Measurements from ENCODE around the gene GAS2L2. TPM values are rescaled to one million over a fixed set of nuclear protein-coding genes. Genes with fewer than 3 reads are reported as not detected.

GAS2L2 gene
- total RNA-seq, 1 experiment from 2014 or later: 0.15 TPM

DNA sequence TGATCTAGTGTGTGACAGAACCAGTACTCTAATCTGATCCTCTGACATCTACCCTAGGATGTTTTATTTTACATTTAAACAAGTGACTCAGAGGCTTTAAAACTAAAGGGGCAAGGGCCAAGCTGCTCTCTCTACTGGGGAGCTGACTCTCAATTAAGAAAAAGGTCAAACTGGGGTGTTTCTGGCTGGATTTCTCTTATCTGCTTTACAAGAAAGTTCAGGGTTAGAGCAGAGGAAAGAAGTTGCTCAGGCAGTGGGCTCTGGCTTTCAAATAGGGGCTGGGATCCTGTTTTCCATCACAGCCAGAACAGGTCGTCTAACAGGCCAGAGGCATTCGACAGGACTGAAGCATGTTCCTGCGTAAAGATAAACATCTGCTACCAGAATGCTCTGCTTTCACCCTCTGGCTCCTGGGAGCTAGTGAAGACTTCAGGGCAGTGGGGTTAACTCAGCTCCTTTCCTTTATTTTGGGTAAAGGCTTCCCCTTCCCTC is 33.9 kb upstream of the GAS2L2 start (continued):
- TF ChIP-seq, protein P1, sequence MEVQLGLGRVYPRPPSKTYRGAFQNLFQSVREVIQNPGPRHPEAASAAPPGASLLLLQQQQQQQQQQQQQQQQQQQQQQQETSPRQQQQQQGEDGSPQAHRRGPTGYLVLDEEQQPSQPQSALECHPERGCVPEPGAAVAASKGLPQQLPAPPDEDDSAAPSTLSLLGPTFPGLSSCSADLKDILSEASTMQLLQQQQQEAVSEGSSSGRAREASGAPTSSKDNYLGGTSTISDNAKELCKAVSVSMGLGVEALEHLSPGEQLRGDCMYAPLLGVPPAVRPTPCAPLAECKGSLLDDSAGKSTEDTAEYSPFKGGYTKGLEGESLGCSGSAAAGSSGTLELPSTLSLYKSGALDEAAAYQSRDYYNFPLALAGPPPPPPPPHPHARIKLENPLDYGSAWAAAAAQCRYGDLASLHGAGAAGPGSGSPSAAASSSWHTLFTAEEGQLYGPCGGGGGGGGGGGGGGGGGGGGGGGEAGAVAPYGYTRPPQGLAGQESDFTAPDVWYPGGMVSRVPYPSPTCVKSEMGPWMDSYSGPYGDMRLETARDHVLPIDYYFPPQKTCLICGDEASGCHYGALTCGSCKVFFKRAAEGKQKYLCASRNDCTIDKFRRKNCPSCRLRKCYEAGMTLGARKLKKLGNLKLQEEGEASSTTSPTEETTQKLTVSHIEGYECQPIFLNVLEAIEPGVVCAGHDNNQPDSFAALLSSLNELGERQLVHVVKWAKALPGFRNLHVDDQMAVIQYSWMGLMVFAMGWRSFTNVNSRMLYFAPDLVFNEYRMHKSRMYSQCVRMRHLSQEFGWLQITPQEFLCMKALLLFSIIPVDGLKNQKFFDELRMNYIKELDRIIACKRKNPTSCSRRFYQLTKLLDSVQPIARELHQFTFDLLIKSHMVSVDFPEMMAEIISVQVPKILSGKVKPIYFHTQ (CRISPR knock-in tag; IDR thresholded peaks at IDR 0.05): no peak
- TF ChIP-seq, protein P2, sequence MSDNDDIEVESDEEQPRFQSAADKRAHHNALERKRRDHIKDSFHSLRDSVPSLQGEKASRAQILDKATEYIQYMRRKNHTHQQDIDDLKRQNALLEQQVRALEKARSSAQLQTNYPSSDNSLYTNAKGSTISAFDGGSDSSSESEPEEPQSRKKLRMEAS (CRISPR knock-in tag; IDR thresholded peaks at IDR 0.05): no peak
- no peak for TF ChIP-seq GTF2I (CRISPR knock-in tag; conservative IDR thresholded peaks at IDR 0.05)

DNA sequence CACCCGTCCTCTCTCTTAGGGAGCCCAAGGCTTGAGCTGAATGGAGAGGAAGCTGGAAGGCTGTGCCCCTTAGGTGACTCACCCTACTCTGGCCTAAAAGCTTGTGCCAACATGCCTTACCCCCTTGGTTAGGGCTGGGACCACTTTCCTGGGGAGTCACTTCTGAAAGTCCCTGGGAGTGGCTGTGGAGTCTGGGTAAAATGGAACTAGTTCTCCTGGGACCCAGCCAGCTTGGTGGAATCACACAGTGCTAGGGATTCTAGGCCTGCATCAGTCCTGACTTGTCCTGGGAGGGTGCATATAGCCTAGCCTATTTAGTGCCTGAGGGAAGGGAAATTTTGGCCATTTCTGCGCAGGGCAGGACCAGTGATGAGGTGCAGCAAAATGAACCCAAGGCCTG is 31.9 kb upstream of the GAS2L2 start:
- Mint-ChIP-seq H3K27me3 (ENCODE audit: low read depth) (no peaks in the 10 kb centered on the region; the same call in none of the 2 replicates), H3K36me3 (no peaks in the 10 kb centered on the region), H3K9me3 (no peaks in the 10 kb centered on the region), H3K27ac (no peak overlapping the region), H3K4me1 (no peaks in the 10 kb centered on the region), H3K4me3 (no peak overlapping the region)
- ChIA-PET POLR2A (interaction anchor here (1.5 kb wide), 1 partner anchor 24 kb away, joined by 4 read pairs; the partner anchor contains the start of gene TAF15), CTCF (interaction anchor here (0.6 to 2.0 kb wide), 6 partner anchors 18 to 197 kb away, joined by 3 to 8 read pairs (median 4); partner anchors contain the start of gene TAF15)
- ATAC-seq (no peak), DNase-seq (ENCODE audit: low spot score) (no peak)
- TF ChIP-seq, protein P3, sequence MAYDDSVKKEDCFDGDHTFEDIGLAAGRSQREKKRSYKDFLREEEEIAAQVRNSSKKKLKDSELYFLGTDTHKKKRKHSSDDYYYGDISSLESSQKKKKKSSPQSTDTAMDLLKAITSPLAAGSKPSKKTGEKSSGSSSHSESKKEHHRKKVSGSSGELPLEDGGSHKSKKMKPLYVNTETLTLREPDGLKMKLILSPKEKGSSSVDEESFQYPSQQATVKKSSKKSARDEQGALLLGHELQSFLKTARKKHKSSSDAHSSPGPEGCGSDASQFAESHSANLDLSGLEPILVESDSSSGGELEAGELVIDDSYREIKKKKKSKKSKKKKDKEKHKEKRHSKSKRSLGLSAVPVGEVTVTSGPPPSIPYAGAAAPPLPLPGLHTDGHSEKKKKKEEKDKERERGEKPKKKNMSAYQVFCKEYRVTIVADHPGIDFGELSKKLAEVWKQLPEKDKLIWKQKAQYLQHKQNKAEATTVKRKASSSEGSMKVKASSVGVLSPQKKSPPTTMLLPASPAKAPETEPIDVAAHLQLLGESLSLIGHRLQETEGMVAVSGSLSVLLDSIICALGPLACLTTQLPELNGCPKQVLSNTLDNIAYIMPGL (CRISPR knock-in tag; IDR thresholded peaks at IDR 0.05): no peak
- TF ChIP-seq, protein P4, sequence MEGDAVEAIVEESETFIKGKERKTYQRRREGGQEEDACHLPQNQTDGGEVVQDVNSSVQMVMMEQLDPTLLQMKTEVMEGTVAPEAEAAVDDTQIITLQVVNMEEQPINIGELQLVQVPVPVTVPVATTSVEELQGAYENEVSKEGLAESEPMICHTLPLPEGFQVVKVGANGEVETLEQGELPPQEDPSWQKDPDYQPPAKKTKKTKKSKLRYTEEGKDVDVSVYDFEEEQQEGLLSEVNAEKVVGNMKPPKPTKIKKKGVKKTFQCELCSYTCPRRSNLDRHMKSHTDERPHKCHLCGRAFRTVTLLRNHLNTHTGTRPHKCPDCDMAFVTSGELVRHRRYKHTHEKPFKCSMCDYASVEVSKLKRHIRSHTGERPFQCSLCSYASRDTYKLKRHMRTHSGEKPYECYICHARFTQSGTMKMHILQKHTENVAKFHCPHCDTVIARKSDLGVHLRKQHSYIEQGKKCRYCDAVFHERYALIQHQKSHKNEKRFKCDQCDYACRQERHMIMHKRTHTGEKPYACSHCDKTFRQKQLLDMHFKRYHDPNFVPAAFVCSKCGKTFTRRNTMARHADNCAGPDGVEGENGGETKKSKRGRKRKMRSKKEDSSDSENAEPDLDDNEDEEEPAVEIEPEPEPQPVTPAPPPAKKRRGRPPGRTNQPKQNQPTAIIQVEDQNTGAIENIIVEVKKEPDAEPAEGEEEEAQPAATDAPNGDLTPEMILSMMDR (IDR thresholded peaks at IDR 0.05): no peak
- TF ChIP-seq, protein P5, sequence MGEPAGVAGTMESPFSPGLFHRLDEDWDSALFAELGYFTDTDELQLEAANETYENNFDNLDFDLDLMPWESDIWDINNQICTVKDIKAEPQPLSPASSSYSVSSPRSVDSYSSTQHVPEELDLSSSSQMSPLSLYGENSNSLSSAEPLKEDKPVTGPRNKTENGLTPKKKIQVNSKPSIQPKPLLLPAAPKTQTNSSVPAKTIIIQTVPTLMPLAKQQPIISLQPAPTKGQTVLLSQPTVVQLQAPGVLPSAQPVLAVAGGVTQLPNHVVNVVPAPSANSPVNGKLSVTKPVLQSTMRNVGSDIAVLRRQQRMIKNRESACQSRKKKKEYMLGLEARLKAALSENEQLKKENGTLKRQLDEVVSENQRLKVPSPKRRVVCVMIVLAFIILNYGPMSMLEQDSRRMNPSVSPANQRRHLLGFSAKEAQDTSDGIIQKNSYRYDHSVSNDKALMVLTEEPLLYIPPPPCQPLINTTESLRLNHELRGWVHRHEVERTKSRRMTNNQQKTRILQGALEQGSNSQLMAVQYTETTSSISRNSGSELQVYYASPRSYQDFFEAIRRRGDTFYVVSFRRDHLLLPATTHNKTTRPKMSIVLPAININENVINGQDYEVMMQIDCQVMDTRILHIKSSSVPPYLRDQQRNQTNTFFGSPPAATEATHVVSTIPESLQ (CRISPR knock-in tag; IDR thresholded peaks at IDR 0.05): no peak
- TF ChIP-seq, protein P6, sequence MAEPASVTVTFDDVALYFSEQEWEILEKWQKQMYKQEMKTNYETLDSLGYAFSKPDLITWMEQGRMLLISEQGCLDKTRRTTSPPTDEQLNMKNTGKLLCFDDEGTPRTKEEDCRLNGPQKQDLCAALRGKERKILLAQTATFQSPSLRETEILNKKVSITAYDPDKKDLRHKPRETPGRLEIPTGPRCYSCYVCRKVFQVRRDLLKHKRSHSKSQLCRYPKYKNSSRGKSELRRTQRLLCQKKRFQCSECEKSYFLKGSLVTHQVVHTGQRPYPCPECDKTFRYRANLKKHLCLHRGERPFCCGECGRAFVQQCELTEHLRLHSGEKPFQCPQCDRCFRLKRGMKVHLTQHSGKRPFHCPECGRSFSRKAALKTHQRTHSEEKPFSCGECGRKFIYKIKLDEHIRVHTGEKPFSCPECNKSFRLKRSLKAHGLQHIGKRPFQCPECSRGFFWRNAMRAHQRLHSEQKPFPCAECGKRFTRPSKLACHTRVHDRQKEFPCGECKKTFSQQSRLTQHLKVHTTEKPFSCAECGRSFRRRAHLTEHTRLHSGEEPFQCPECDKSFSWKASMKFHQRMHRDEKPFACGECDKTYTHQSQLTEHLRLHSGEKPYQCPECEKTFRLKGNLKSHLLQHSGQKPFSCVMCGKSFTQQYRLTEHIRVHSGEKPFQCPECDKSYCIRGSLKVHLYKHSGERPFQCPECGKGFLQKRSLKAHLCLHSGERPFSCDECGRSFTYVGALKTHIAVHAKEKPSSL (CRISPR knock-in tag; conservative IDR thresholded peaks at IDR 0.05): no peak
- TF ChIP-seq, protein P7, sequence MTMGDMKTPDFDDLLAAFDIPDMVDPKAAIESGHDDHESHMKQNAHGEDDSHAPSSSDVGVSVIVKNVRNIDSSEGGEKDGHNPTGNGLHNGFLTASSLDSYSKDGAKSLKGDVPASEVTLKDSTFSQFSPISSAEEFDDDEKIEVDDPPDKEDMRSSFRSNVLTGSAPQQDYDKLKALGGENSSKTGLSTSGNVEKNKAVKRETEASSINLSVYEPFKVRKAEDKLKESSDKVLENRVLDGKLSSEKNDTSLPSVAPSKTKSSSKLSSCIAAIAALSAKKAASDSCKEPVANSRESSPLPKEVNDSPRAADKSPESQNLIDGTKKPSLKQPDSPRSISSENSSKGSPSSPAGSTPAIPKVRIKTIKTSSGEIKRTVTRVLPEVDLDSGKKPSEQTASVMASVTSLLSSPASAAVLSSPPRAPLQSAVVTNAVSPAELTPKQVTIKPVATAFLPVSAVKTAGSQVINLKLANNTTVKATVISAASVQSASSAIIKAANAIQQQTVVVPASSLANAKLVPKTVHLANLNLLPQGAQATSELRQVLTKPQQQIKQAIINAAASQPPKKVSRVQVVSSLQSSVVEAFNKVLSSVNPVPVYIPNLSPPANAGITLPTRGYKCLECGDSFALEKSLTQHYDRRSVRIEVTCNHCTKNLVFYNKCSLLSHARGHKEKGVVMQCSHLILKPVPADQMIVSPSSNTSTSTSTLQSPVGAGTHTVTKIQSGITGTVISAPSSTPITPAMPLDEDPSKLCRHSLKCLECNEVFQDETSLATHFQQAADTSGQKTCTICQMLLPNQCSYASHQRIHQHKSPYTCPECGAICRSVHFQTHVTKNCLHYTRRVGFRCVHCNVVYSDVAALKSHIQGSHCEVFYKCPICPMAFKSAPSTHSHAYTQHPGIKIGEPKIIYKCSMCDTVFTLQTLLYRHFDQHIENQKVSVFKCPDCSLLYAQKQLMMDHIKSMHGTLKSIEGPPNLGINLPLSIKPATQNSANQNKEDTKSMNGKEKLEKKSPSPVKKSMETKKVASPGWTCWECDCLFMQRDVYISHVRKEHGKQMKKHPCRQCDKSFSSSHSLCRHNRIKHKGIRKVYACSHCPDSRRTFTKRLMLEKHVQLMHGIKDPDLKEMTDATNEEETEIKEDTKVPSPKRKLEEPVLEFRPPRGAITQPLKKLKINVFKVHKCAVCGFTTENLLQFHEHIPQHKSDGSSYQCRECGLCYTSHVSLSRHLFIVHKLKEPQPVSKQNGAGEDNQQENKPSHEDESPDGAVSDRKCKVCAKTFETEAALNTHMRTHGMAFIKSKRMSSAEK (CRISPR knock-in tag; IDR thresholded peaks at IDR 0.05; ENCODE audit: borderline replicate concordance): no peak
- TF ChIP-seq, protein P8, sequence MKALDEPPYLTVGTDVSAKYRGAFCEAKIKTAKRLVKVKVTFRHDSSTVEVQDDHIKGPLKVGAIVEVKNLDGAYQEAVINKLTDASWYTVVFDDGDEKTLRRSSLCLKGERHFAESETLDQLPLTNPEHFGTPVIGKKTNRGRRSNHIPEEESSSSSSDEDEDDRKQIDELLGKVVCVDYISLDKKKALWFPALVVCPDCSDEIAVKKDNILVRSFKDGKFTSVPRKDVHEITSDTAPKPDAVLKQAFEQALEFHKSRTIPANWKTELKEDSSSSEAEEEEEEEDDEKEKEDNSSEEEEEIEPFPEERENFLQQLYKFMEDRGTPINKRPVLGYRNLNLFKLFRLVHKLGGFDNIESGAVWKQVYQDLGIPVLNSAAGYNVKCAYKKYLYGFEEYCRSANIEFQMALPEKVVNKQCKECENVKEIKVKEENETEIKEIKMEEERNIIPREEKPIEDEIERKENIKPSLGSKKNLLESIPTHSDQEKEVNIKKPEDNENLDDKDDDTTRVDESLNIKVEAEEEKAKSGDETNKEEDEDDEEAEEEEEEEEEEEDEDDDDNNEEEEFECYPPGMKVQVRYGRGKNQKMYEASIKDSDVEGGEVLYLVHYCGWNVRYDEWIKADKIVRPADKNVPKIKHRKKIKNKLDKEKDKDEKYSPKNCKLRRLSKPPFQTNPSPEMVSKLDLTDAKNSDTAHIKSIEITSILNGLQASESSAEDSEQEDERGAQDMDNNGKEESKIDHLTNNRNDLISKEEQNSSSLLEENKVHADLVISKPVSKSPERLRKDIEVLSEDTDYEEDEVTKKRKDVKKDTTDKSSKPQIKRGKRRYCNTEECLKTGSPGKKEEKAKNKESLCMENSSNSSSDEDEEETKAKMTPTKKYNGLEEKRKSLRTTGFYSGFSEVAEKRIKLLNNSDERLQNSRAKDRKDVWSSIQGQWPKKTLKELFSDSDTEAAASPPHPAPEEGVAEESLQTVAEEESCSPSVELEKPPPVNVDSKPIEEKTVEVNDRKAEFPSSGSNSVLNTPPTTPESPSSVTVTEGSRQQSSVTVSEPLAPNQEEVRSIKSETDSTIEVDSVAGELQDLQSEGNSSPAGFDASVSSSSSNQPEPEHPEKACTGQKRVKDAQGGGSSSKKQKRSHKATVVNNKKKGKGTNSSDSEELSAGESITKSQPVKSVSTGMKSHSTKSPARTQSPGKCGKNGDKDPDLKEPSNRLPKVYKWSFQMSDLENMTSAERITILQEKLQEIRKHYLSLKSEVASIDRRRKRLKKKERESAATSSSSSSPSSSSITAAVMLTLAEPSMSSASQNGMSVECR (CRISPR knock-in tag; IDR thresholded peaks at IDR 0.05; ENCODE audit: borderline replicate concordance): no peak
- TF ChIP-seq, protein P9, sequence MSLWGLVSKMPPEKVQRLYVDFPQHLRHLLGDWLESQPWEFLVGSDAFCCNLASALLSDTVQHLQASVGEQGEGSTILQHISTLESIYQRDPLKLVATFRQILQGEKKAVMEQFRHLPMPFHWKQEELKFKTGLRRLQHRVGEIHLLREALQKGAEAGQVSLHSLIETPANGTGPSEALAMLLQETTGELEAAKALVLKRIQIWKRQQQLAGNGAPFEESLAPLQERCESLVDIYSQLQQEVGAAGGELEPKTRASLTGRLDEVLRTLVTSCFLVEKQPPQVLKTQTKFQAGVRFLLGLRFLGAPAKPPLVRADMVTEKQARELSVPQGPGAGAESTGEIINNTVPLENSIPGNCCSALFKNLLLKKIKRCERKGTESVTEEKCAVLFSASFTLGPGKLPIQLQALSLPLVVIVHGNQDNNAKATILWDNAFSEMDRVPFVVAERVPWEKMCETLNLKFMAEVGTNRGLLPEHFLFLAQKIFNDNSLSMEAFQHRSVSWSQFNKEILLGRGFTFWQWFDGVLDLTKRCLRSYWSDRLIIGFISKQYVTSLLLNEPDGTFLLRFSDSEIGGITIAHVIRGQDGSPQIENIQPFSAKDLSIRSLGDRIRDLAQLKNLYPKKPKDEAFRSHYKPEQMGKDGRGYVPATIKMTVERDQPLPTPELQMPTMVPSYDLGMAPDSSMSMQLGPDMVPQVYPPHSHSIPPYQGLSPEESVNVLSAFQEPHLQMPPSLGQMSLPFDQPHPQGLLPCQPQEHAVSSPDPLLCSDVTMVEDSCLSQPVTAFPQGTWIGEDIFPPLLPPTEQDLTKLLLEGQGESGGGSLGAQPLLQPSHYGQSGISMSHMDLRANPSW (CRISPR knock-in tag; conservative IDR thresholded peaks at IDR 0.05; ENCODE audit: low read depth): no peak
- TF ChIP-seq ETV6 (CRISPR knock-in tag; IDR thresholded peaks at IDR 0.05): no peak
